Tibial nerve (tissue), 3 donors: ENCODE measurements around the gene GFPT1.

ENCODE experiments used
- POLR2A ChIP-seq, 2 donors: fragments of 450-650 bp; IDR thresholded peaks; one replicate each; pipeline ENCODE4 v1.6.1; 2017; ENCODE audit warnings: antibody characterized with exemption in 2 of 2, mild to moderate bottlenecking in 2 of 2, moderate library complexity in 2 of 2
- TF ChIP-seq, protein P1 (sequence below), 5 experiments: fragments of 200-600 bp in 3 of 5; fragments of 450-650 bp in 2 of 5; sonication (generic) in 3 of 5; IDR thresholded peaks; one replicate each; pipeline ENCODE4 v1.5.1; 2016 to 2019; ENCODE audit warnings: antibody characterized with exemption in 5 of 5, mild to moderate bottlenecking in 3 of 5, moderate library complexity in 2 of 5

DNA sequence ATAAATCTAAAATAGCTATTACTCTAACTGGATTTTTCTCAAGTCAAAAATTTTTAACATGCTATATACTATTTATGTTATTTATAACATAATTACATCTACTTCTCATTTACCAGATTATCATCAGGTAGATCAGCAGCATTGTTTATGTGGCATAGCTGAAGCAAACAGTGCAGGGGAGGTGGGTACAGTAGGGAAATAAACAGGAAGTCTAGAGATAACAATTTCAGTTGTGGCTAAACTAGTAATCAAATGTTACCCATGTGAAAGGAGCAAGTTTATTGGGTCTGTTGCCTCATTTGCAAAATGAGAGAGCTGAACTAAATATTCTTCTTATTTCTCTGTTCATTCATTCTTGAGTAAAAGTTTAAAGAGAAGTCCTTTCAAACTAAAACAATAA lies 27.7 kb downstream of the GFPT1 start:
- TF ChIP-seq, protein P1, sequence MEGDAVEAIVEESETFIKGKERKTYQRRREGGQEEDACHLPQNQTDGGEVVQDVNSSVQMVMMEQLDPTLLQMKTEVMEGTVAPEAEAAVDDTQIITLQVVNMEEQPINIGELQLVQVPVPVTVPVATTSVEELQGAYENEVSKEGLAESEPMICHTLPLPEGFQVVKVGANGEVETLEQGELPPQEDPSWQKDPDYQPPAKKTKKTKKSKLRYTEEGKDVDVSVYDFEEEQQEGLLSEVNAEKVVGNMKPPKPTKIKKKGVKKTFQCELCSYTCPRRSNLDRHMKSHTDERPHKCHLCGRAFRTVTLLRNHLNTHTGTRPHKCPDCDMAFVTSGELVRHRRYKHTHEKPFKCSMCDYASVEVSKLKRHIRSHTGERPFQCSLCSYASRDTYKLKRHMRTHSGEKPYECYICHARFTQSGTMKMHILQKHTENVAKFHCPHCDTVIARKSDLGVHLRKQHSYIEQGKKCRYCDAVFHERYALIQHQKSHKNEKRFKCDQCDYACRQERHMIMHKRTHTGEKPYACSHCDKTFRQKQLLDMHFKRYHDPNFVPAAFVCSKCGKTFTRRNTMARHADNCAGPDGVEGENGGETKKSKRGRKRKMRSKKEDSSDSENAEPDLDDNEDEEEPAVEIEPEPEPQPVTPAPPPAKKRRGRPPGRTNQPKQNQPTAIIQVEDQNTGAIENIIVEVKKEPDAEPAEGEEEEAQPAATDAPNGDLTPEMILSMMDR (IDR thresholded peaks at IDR 0.05): no peak
- no peak for TF ChIP-seq POLR2A (IDR thresholded peaks at IDR 0.05)
